HepG2 (cell line): ENCODE measurements around the gene SORD. TPM values are rescaled to one million over a fixed set of nuclear protein-coding genes. Genes with fewer than 3 reads are reported as not detected.

ENCODE experiments used
- ARHGAP35 ChIP-seq: sonication (generic); formaldehyde crosslinking; IDR thresholded peaks from 2 replicates; pipeline ENCODE4 v1.9.0; 2022; ENCODE audit warnings: mild to moderate bottlenecking, inconsistent platforms, moderate library complexity, missing genetic modification reagents, borderline replicate concordance
- HDAC6 ChIP-seq: fragments of 200-600 bp; sonication (generic); IDR thresholded peaks from 2 replicates; pipeline ENCODE4 v1.7.0; 2017; ENCODE audit warnings: mild to moderate bottlenecking, antibody characterized with exemption, low read length, low read depth
- KMT2B ChIP-seq: IDR thresholded peaks from 2 replicates; pipeline ENCODE4 v1.6.1; 2016; ENCODE audit warnings: missing genetic modification reagents, missing compliant biosample characterization
- MATR3 ChIP-seq: sonication (generic); formaldehyde crosslinking; IDR thresholded peaks from 2 replicates; pipeline ENCODE4 v1.4.0; 2020; ENCODE audit warnings: missing genetic modification reagents
- MIER3 ChIP-seq: IDR thresholded peaks from 2 replicates; pipeline ENCODE4 v1.6.1; 2016; ENCODE audit warnings: missing compliant biosample characterization, borderline replicate concordance
- NR2C2 ChIP-seq: sonication (generic); formaldehyde crosslinking; IDR thresholded peaks from 2 replicates; pipeline ENCODE4 v1.4.0; 2020; ENCODE audit warnings: missing genetic modification reagents, mild to moderate bottlenecking, moderate library complexity, borderline replicate concordance
- PAWR ChIP-seq: sonication (generic); formaldehyde crosslinking; IDR thresholded peaks from 2 replicates; pipeline ENCODE4 v1.4.0; 2020; ENCODE audit warnings: missing genetic modification reagents, mild to moderate bottlenecking, borderline replicate concordance
- SRSF4 ChIP-seq: fragments of 200-400 bp; formaldehyde crosslinking; IDR thresholded peaks from one replicate; pipeline ENCODE4 v1.6.1; 2018; ENCODE audit warnings: mild to moderate bottlenecking, low read depth, low read length, moderate library complexity; ENCODE audit not compliant: poor library complexity, severe bottlenecking
- ZBTB20 ChIP-seq: sonication (generic); formaldehyde crosslinking; IDR thresholded peaks from 2 replicates; pipeline ENCODE4 v1.8.1; 2023; ENCODE audit warnings: missing genetic modification reagents, low read depth, mild to moderate bottlenecking, borderline replicate concordance
- ZBTB7B ChIP-seq: sonication (generic); formaldehyde crosslinking; IDR thresholded peaks from 2 replicates; pipeline ENCODE4 v1.4.0; 2020; ENCODE audit warnings: missing genetic modification reagents
- ZFP1 ChIP-seq: IDR thresholded peaks from 2 replicates; pipeline ENCODE4 v1.6.1; 2016
- polyA plus RNA-seq, 8 experiments: library from polyadenylated mRNA; depleted of rRNA in 3 of 8; stranded (reverse) in 7 of 8; unstranded in 1 of 8; fragments of >200 nt; fragmentation: Illumina TruSeq in 4 of 8; extraction: Trizol in 4 of 8; gene quantifications; 2 replicates each; pipeline versions ENCODE4 v1.2.1 to v1.2.3, GENCODE V29; 2011 to 2016; ENCODE audit warnings: low read depth in 4 of 8, missing spikeins in 1 of 8, mixed read lengths in 1 of 8; ENCODE audit not compliant: insufficient read depth in 1 of 8
- total RNA-seq, 5 experiments: library from RNA; depleted of rRNA; stranded (reverse); fragments of >200 nt; fragmentation: Illumina TruSeq; extraction: Trizol; gene quantifications; 2 replicates each; pipeline ENCODE4 v1.2.3, GENCODE V29; 2016; ENCODE audit warnings: low read depth in 1 of 5
- TF ChIP-seq, protein P1 (sequence below): sonication (generic); formaldehyde crosslinking; IDR thresholded peaks from 2 replicates; pipeline ENCODE4 v1.4.0; 2020; ENCODE audit warnings: missing genetic modification reagents, mild to moderate bottlenecking, borderline replicate concordance
- TF ChIP-seq, protein P2 (sequence below): sonication (generic); formaldehyde crosslinking; IDR thresholded peaks from 2 replicates; pipeline ENCODE4 v1.5.1; 2020; ENCODE audit warnings: missing genetic modification reagents, mild to moderate bottlenecking, borderline replicate concordance
- TF ChIP-seq, protein P3 (sequence below), 2 experiments: IDR thresholded peaks; 2 replicates each; pipeline ENCODE4 v1.6.1; 2011 to 2012; ENCODE audit warnings: low read length in 2 of 2, borderline replicate concordance in 1 of 2, low read depth in 1 of 2, mild to moderate bottlenecking in 1 of 2, moderate library complexity in 1 of 2
- TF ChIP-seq, protein P4 (sequence below): IDR thresholded peaks from 2 replicates; pipeline ENCODE4 v1.6.1; 2012; ENCODE audit warnings: low read depth, low read length, improper control_type of control experiment

SORD gene
- total and polyA plus RNA-seq, 2 of the 13 experiments (the other 11 are each of a cell fraction or from before 2014, with no cell fraction given): 59.1 to 95.3 TPM

DNA sequence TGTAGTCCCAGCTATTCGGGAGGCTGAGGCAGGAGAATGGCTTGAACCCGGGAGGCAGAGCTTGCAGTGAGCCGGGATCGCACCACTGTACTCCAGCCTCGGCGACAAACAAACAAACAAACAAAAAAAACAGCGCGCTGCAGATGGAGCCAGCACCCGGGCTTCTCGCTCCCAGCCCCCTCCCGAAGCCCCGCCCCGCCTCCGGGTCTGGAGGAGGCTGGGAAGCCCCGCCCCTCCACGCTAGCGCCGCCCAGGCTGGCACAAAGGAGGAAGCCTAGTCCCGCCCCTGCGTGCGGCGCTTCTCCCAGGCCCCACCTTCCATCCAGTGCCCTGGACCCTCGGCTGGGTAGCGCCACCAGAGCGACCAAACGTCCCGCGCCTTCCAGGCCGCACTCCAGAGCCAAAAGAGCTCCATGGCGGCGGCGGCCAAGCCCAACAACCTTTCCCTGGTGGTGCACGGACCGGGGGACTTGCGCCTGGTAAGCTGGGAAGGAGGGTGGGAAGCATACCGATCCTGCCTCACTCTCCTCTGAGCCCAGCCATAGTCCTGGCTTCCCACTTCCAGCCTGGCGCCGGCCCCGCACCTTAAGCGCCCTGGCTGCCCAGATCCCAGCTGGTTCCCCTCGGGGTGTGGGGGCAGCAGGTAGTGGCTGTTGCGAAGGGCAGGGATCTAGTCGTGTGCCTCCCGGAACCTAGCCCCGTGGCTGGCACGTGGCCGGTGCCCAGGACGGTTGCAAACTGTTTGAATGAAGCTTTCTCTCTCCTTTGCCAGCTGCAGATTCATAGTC is at the start of gene SORD (continued):
- TF ChIP-seq, protein P1, sequence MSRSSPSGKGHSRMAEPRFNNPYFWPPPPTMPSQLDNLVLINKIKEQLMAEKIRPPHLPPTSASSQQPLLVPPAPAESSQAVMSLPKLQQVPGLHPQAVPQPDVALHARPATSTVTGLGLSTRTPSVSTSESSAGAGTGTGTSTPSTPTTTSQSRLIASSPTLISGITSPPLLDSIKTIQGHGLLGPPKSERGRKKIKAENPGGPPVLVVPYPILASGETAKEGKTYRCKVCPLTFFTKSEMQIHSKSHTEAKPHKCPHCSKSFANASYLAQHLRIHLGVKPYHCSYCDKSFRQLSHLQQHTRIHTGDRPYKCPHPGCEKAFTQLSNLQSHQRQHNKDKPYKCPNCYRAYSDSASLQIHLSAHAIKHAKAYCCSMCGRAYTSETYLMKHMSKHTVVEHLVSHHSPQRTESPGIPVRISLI (CRISPR knock-in tag): peak; percentile 13; the same call in 1 of the 2 replicates
- TF ChIP-seq MATR3 (CRISPR knock-in tag) (no peak), ZFP1 (CRISPR knock-in tag) (no peak), ZBTB7B (CRISPR knock-in tag) (peak; percentile 64; the same call in 1 of the 2 replicates), SRSF4 (no peak), KMT2B (CRISPR knock-in tag) (peak; percentile 55; the same call in 1 of the 2 replicates), ARHGAP35 (CRISPR knock-in tag) (peak; percentile 78), NR2C2 (CRISPR knock-in tag) (peak; percentile 43; the same call in 1 of the 2 replicates), ZBTB20 (CRISPR knock-in tag) (peak; percentile 85), PAWR (no peak), MIER3 (CRISPR knock-in tag) (peak; percentile 62; the same call in 1 of the 2 replicates), HDAC6 (no peak)
- TF ChIP-seq, protein P2, sequence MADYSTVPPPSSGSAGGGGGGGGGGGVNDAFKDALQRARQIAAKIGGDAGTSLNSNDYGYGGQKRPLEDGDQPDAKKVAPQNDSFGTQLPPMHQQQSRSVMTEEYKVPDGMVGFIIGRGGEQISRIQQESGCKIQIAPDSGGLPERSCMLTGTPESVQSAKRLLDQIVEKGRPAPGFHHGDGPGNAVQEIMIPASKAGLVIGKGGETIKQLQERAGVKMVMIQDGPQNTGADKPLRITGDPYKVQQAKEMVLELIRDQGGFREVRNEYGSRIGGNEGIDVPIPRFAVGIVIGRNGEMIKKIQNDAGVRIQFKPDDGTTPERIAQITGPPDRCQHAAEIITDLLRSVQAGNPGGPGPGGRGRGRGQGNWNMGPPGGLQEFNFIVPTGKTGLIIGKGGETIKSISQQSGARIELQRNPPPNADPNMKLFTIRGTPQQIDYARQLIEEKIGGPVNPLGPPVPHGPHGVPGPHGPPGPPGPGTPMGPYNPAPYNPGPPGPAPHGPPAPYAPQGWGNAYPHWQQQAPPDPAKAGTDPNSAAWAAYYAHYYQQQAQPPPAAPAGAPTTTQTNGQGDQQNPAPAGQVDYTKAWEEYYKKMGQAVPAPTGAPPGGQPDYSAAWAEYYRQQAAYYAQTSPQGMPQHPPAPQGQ (CRISPR knock-in tag): no peak
- TF ChIP-seq, protein P3, sequence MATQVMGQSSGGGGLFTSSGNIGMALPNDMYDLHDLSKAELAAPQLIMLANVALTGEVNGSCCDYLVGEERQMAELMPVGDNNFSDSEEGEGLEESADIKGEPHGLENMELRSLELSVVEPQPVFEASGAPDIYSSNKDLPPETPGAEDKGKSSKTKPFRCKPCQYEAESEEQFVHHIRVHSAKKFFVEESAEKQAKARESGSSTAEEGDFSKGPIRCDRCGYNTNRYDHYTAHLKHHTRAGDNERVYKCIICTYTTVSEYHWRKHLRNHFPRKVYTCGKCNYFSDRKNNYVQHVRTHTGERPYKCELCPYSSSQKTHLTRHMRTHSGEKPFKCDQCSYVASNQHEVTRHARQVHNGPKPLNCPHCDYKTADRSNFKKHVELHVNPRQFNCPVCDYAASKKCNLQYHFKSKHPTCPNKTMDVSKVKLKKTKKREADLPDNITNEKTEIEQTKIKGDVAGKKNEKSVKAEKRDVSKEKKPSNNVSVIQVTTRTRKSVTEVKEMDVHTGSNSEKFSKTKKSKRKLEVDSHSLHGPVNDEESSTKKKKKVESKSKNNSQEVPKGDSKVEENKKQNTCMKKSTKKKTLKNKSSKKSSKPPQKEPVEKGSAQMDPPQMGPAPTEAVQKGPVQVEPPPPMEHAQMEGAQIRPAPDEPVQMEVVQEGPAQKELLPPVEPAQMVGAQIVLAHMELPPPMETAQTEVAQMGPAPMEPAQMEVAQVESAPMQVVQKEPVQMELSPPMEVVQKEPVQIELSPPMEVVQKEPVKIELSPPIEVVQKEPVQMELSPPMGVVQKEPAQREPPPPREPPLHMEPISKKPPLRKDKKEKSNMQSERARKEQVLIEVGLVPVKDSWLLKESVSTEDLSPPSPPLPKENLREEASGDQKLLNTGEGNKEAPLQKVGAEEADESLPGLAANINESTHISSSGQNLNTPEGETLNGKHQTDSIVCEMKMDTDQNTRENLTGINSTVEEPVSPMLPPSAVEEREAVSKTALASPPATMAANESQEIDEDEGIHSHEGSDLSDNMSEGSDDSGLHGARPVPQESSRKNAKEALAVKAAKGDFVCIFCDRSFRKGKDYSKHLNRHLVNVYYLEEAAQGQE (IDR thresholded peaks at IDR 0.05; ENCODE audit: borderline replicate concordance in 1 of 2, low read depth in 1 of 2, low read length in 2 of 2): no peak
- TF ChIP-seq, protein P4, sequence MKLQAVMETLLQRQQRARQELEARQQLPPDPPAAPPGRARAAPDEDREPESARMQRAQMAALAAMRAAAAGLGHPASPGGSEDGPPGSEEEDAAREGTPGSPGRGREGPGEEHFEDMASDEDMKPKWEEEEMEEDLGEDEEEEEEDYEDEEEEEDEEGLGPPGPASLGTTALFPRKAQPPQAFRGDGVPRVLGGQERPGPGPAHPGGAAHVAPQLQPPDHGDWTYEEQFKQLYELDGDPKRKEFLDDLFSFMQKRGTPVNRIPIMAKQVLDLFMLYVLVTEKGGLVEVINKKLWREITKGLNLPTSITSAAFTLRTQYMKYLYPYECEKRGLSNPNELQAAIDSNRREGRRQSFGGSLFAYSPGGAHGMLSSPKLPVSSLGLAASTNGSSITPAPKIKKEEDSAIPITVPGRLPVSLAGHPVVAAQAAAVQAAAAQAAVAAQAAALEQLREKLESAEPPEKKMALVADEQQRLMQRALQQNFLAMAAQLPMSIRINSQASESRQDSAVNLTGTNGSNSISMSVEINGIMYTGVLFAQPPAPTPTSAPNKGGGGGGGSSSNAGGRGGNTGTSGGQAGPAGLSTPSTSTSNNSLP: no peak
